B cell (primary cell): Measurements from ENCODE around the gene XRRA1. TPM values are rescaled to one million over a fixed set of nuclear protein-coding genes. Genes with fewer than 3 reads are reported as not detected.

ENCODE experiments used
- ATAC-seq: fragments of 200-7000 bp; cut with Tn5 transposase; one replicate; pipeline ENCODE4 v1.10.0; 2021; ENCODE audit warnings: low read depth, mild to moderate bottlenecking, moderate number of reproducible peaks, moderate library complexity
- CTCF ChIA-PET: fragments of 350-600 bp; sonication (Branson Sonifier 250); formaldehyde crosslinking; loops from one replicate; lab custom pipeline; 2021; ENCODE audit warnings: antibody characterized with exemption, inconsistent platforms; lab: Charles Lee
- POLR2A ChIA-PET: fragments of 350-600 bp; sonication (Branson Sonifier 250); formaldehyde crosslinking; loops from one replicate; lab custom pipeline; 2021; ENCODE audit warnings: antibody characterized with exemption; lab: Charles Lee
- DNase-seq: peaks from one replicate; pipeline ENCODE4 v3.0.0; 2013
- H2AFZ ChIP-seq: 2 replicates; pipeline ENCODE4 v1.6.1; 2012; ENCODE audit warnings: mild to moderate bottlenecking, low read depth, low read length; ENCODE audit not compliant: insufficient read depth, poor library complexity, severe bottlenecking
- H3K27ac ChIP-seq, 2 donors: 1 replicate in 1 of 2; 2 replicates in 1 of 2; pipeline ENCODE4 v1.5.1; 2012 to 2013; ENCODE audit warnings: low read length in 2 of 2, mild to moderate bottlenecking in 2 of 2, moderate library complexity in 1 of 2
- H3K27me3 ChIP-seq, 4 experiments: fragments of 200-600 bp in 1 of 4; sonication (generic) in 1 of 4; replicated peaks in 1 of 4; 1 replicate in 2 of 4; 2 replicates in 2 of 4; pipeline versions ENCODE4 v1.6.1 to v1.7.0; 2013 to 2016; ENCODE audit warnings: low read length in 3 of 4, mild to moderate bottlenecking in 2 of 4, mixed read lengths in 1 of 4, moderate library complexity in 1 of 4; ENCODE audit not compliant: insufficient read depth in 4 of 4, control insufficient read depth in 3 of 4; ENCODE audit errors: control extremely low read depth in 1 of 4
- H3K36me3 ChIP-seq, 2 experiments: replicated peaks in 1 of 2; 1 replicate in 1 of 2; 2 replicates in 1 of 2; pipeline versions ENCODE4 v1.6.1 to v1.7.1; 2013; ENCODE audit warnings: low read length in 1 of 2; ENCODE audit not compliant: insufficient read depth in 2 of 2, control insufficient read depth in 1 of 2; ENCODE audit errors: control extremely low read depth in 1 of 2, extremely low read depth in 1 of 2
- H3K4me1 ChIP-seq, 2 donors: fragments of 200-600 bp in 1 of 2; sonication (generic) in 1 of 2; 1 replicate in 1 of 2; 2 replicates in 1 of 2; pipeline versions ENCODE4 v1.5.1 to v1.6.1; 2013 to 2017; ENCODE audit warnings: low read length in 2 of 2; ENCODE audit not compliant: control insufficient read depth in 2 of 2, insufficient read depth in 2 of 2
- H3K4me2 ChIP-seq: replicated peaks from 2 replicates; pipeline ENCODE3; 2012; ENCODE audit warnings: mild to moderate bottlenecking, low read depth, low read length; ENCODE audit not compliant: poor library complexity, severe bottlenecking
- H3K4me3 ChIP-seq, 5 experiments: fragments of 200-600 bp in 1 of 5; sonication (generic) in 1 of 5; 1 replicate in 3 of 5; 2 replicates in 2 of 5; pipeline versions ENCODE4 v1.5.1 to v1.7.0; 2011 to 2016; ENCODE audit warnings: low read length in 4 of 5, mild to moderate bottlenecking in 4 of 5, low read depth in 2 of 5, control low read depth in 1 of 5, moderate library complexity in 1 of 5; ENCODE audit not compliant: insufficient read depth in 1 of 5; ENCODE audit errors: control extremely low read depth in 1 of 5, extremely low read depth in 1 of 5
- H3K79me2 ChIP-seq: fragments of 200-600 bp; sonication (generic); one replicate; pipeline ENCODE4 v1.6.0; 2016; ENCODE audit warnings: low read length; ENCODE audit not compliant: control insufficient read depth, insufficient read depth
- H3K9ac ChIP-seq: fragments of 200-600 bp; sonication (generic); 2 replicates; pipeline ENCODE4 v1.6.1; 2017; ENCODE audit warnings: mild to moderate bottlenecking, low read length, moderate library complexity
- H3K9me3 ChIP-seq, 3 donors: one replicate each; pipeline versions ENCODE4 v1.6.1 to v1.7.1; 2013; ENCODE audit warnings: low read length in 2 of 3; ENCODE audit not compliant: control insufficient read depth in 2 of 3, insufficient read depth in 1 of 3; ENCODE audit errors: control extremely low read depth in 1 of 3
- H4K20me1 ChIP-seq: 2 replicates; pipeline ENCODE4 v1.6.0; 2012; ENCODE audit warnings: mild to moderate bottlenecking, low read length; ENCODE audit not compliant: insufficient read depth, control insufficient read depth, poor library complexity, severe bottlenecking
- H3K27ac Mint-ChIP-seq: one replicate; pipeline ENCODE4 v1.8.0; 2021; ENCODE audit warnings: mixed read lengths
- H3K27me3 Mint-ChIP-seq: one replicate; pipeline ENCODE4 v1.8.0; 2021; ENCODE audit warnings: mixed read lengths
- H3K4me1 Mint-ChIP-seq: one replicate; pipeline ENCODE4 v1.8.0; 2021; ENCODE audit warnings: mixed read lengths
- H3K4me3 Mint-ChIP-seq: one replicate; pipeline ENCODE4 v1.8.0; 2021; ENCODE audit warnings: mixed read lengths
- H3K9me3 Mint-ChIP-seq: one replicate; pipeline ENCODE4 v1.8.0; 2022; ENCODE audit warnings: mixed read lengths; ENCODE audit not compliant: insufficient read depth
- EZH2 ChIP-seq: IDR thresholded peaks from 2 replicates; pipeline ENCODE4 v1.6.1; 2012; ENCODE audit warnings: borderline replicate concordance, low read depth, mild to moderate bottlenecking, moderate library complexity, low read length; ENCODE audit not compliant: insufficient read depth, poor library complexity, severe bottlenecking
- WGBS: methylation state at CpG from one replicate; pipeline ENCODE4 v1.1.5; 2013; ENCODE audit warnings: missing lambda C conversion rate; ENCODE audit not compliant: insufficient coverage; 5-methylcytosine and 5-hydroxymethylcytosine counted together
- intact Hi-C: fragments of 100-400 bp; cut with micrococcal nuclease; formaldehyde crosslinking; loops from one replicate; pipeline ENCODE4 v1.10.0; 2022
- polyA plus RNA-seq: library from polyadenylated mRNA; depleted of rRNA; stranded (reverse); fragments of >200 nt; gene quantifications from 2 replicates; pipeline ENCODE4 v1.2.3, GENCODE V29; 2012
- total RNA-seq, 2 donors: library from RNA; stranded (reverse); fragments of 120-200 nt in 1 of 2; gene quantifications; 1 replicate in 1 of 2; 2 replicates in 1 of 2; pipeline versions ENCODE4 v1.2.3 to v1.2.4, GENCODE V29; 2013 to 2022
- TF ChIP-seq, protein P1 (sequence below): fragments of 200-600 bp; IDR thresholded peaks from one replicate; pipeline ENCODE4 v1.8.0; 2022; ENCODE audit warnings: antibody characterized with exemption, mild to moderate bottlenecking

Gene XRRA1
- total and polyA plus RNA-seq, 2 donors (not counting 1 experiment from before 2014, with no cell fraction given), result 6.9 to 80.8 TPM

- H3K4me3 ChIP-seq, result no peak overlapping the region
- H3K9me3 ChIP-seq, result no peaks in the 10 kb centered on the region
- TF ChIP-seq EZH2, result no peak
- TF ChIP-seq, protein P1, sequence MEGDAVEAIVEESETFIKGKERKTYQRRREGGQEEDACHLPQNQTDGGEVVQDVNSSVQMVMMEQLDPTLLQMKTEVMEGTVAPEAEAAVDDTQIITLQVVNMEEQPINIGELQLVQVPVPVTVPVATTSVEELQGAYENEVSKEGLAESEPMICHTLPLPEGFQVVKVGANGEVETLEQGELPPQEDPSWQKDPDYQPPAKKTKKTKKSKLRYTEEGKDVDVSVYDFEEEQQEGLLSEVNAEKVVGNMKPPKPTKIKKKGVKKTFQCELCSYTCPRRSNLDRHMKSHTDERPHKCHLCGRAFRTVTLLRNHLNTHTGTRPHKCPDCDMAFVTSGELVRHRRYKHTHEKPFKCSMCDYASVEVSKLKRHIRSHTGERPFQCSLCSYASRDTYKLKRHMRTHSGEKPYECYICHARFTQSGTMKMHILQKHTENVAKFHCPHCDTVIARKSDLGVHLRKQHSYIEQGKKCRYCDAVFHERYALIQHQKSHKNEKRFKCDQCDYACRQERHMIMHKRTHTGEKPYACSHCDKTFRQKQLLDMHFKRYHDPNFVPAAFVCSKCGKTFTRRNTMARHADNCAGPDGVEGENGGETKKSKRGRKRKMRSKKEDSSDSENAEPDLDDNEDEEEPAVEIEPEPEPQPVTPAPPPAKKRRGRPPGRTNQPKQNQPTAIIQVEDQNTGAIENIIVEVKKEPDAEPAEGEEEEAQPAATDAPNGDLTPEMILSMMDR, result no peak
- no peak overlapping the region for H3K9ac ChIP-seq
- no peak overlapping the region for H3K27ac Mint-ChIP-seq
- ChIA-PET POLR2A (no interaction called here), CTCF (no interaction called here)
- DNase-seq (no peak), ATAC-seq (no peak)
- H3K79me2 ChIP-seq, result no peaks in the 10 kb centered on the region
- intact Hi-C loops, result no loop called here
- no peak overlapping the region for H3K4me2 ChIP-seq
- peaks cover 8 to 56% of the 10 kb centered on the region in 2 experiments for H3K36me3 ChIP-seq
- no peaks in the 10 kb centered on the region for H3K27me3 ChIP-seq
- peaks cover 5% of the 10 kb centered on the region for H3K4me1 Mint-ChIP-seq
- H3K4me1 ChIP-seq, result no peaks in the 10 kb centered on the region
- H3K27ac ChIP-seq, result no peak overlapping the region
- no peaks in the 10 kb centered on the region for H3K27me3 Mint-ChIP-seq
- no peak overlapping the region for H2AFZ ChIP-seq
- H4K20me1 ChIP-seq, result no peaks in the 10 kb centered on the region
- H3K4me3 Mint-ChIP-seq, result no peak overlapping the region
- no peaks in the 10 kb centered on the region for H3K9me3 Mint-ChIP-seq
- 78% methylated on average over 2 of the region's 2 CpGs for WGBS
Measured at GRCh38 chr11:74839971-74840370, 108.9 kb downstream of the XRRA1 start.

GRCh38 chr11:74839446-74839845, 109.4 kb downstream of the XRRA1 start:
- Mint-ChIP-seq H3K9me3 (no peaks in the 10 kb centered on the region), H3K4me3 (no peak overlapping the region), H3K27ac (no peak overlapping the region), H3K4me1 (peaks cover 5% of the 10 kb centered on the region), H3K27me3 (no peaks in the 10 kb centered on the region)
- intact Hi-C loops, result no loop called here
- H3K27ac ChIP-seq, result no peak overlapping the region
- H3K27me3 ChIP-seq, result no peaks in the 10 kb centered on the region
- no peak overlapping the region for H3K4me2 ChIP-seq
- no peaks in the 10 kb centered on the region for H3K79me2 ChIP-seq
- TF ChIP-seq, protein P1, result no peak
- no peak for TF ChIP-seq EZH2
- peaks cover 9 to 56% of the 10 kb centered on the region in 2 experiments for H3K36me3 ChIP-seq
- WGBS, result no CpG with 5 or more reads among the region's 1 CpG
- POLR2A ChIA-PET, result no interaction called here
- ATAC-seq, result no peak
- CTCF ChIA-PET, result no interaction called here
- H3K4me1 ChIP-seq, result no peaks in the 10 kb centered on the region
- no peaks in the 10 kb centered on the region for H3K9me3 ChIP-seq
- DNase-seq, result no peak
- H3K9ac ChIP-seq, result no peak overlapping the region
- no peak overlapping the region for H2AFZ ChIP-seq
- H3K4me3 ChIP-seq, result no peak overlapping the region
- H4K20me1 ChIP-seq, result no peaks in the 10 kb centered on the region
